Neural progenitor cell (in vitro differentiated cells): ENCODE results near the gene PEAR1. TPM values are rescaled to one million over a fixed set of nuclear protein-coding genes. Genes with fewer than 3 reads are reported as not detected.

Experiments
- DNase-seq: peaks from one replicate; pipeline ENCODE4 v3.0.0-alpha.2; 2016; ENCODE audit warnings: low spot score
- H2AFZ ChIP-seq: fragments of 200-600 bp; sonication (generic); replicated peaks from 2 replicates; pipeline ENCODE4 v1.6.1; 2016; ENCODE audit warnings: antibody characterized with exemption
- H3F3A ChIP-seq: fragments of 200-600 bp; sonication (generic); 2 replicates; pipeline ENCODE4 v1.6.1; 2016; ENCODE audit warnings: antibody characterized with exemption, low read depth
- H3K27ac ChIP-seq: fragments of 200-600 bp; sonication (generic); 2 replicates; pipeline ENCODE4 v1.5.1; 2016; ENCODE audit warnings: mild to moderate bottlenecking
- H3K27me3 ChIP-seq: fragments of 200-600 bp; sonication (generic); 2 replicates; pipeline ENCODE4 v1.6.1; 2016; ENCODE audit warnings: mild to moderate bottlenecking, moderate library complexity
- H3K36me3 ChIP-seq: fragments of 200-600 bp; sonication (generic); 2 replicates; pipeline ENCODE4 v1.5.1; 2016
- H3K4me1 ChIP-seq: fragments of 200-600 bp; sonication (generic); 2 replicates; pipeline ENCODE4 v1.6.1; 2016; ENCODE audit warnings: mixed run types
- H3K4me2 ChIP-seq: fragments of 200-600 bp; sonication (generic); 2 replicates; pipeline ENCODE4 v1.6.1; 2016
- H3K4me3 ChIP-seq: fragments of 200-600 bp; sonication (generic); 2 replicates; pipeline ENCODE4 v1.5.1; 2016
- H3K79me2 ChIP-seq: fragments of 200-600 bp; sonication (generic); 2 replicates; pipeline ENCODE4 v1.6.1; 2016; ENCODE audit warnings: low read depth
- H3K9ac ChIP-seq: fragments of 200-600 bp; sonication (generic); 2 replicates; pipeline ENCODE4 v1.6.1; 2016
- H3K9me3 ChIP-seq: fragments of 200-600 bp; sonication (generic); 2 replicates; pipeline ENCODE4 v1.5.1; 2016; ENCODE audit warnings: low read depth
- H4K20me1 ChIP-seq: fragments of 200-600 bp; sonication (generic); 2 replicates; pipeline ENCODE4 v1.6.1; 2016; ENCODE audit warnings: low read depth
- H3K27ac Mint-ChIP-seq: 3 replicates; pipeline ENCODE4 v1.8.0; 2021; ENCODE audit warnings: mixed read lengths
- H3K27me3 Mint-ChIP-seq: 2 replicates; pipeline ENCODE4 v1.8.0; 2022; ENCODE audit warnings: low read depth, mild to moderate bottlenecking, inconsistent platforms, moderate library complexity, mixed read lengths; ENCODE audit not compliant: insufficient read depth
- H3K36me3 Mint-ChIP-seq: 3 replicates; pipeline ENCODE4 v1.8.0; 2021; ENCODE audit warnings: mixed read lengths
- H3K4me1 Mint-ChIP-seq: 3 replicates; pipeline ENCODE4 v1.8.0; 2021; ENCODE audit warnings: mixed read lengths
- H3K4me3 Mint-ChIP-seq: 3 replicates; pipeline ENCODE4 v1.8.0; 2021; ENCODE audit warnings: mild to moderate bottlenecking, moderate library complexity, mixed read lengths
- H3K9me3 Mint-ChIP-seq: 3 replicates; pipeline ENCODE4 v1.8.0; 2020; ENCODE audit warnings: mixed read lengths
- EZH2 ChIP-seq: fragments of 200-600 bp; sonication (generic); IDR thresholded peaks from 2 replicates; pipeline ENCODE4 v1.6.1; 2017; ENCODE audit warnings: antibody characterized with exemption, mild to moderate bottlenecking, moderate library complexity
- EZH2phosphoT487 ChIP-seq: fragments of 200-600 bp; sonication (generic); IDR thresholded peaks from 2 replicates; pipeline ENCODE4 v1.6.1; 2017; ENCODE audit warnings: antibody characterized with exemption
- total RNA-seq: library from RNA; depleted of rRNA; stranded (reverse); fragments of >200 nt; gene quantifications from 2 replicates; pipeline ENCODE4 v1.2.3, GENCODE V29; 2015; ENCODE audit warnings: low replicate concordance
- TF ChIP-seq, protein P1 (sequence below): fragments of 200-600 bp; sonication (generic); IDR thresholded peaks from 2 replicates; pipeline ENCODE4 v1.5.1; 2017; ENCODE audit warnings: antibody characterized with exemption, mild to moderate bottlenecking

PEAR1 gene
- total RNA-seq, 1 donor from 2014 or later, result not detected

DNA sequence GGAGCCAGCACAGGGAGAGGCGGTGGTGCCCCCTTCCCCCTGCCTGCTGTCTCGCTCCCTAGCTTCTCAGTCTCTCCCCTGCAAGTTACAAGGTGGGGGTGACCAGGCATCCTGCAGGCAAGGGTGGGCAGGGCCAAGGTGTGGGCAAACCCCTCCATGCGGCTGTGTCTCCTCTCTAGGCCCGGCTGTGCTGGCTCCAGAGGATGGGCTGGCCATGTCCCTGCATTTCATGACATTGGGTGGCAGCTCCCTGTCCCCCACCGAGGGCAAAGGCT lies 18.2 kb upstream of the PEAR1 start:
- H3K4me3 Mint-ChIP-seq, result no peak overlapping the region
- Histone ChIP-seq H3K9me3 (no peaks in the 10 kb centered on the region), H3K79me2 (no peaks in the 10 kb centered on the region), H3K27ac (no peak overlapping the region), H3K4me3 (no peak overlapping the region), H4K20me1 (no peaks in the 10 kb centered on the region), H2AFZ (no peak overlapping the region), H3K36me3 (no peaks in the 10 kb centered on the region), H3F3A (no peaks in the 10 kb centered on the region), H3K4me1 (peaks cover 4% of the 10 kb centered on the region), H3K27me3 (peaks cover 59% of the 10 kb centered on the region), H3K9ac (no peak overlapping the region), H3K4me2 (no peak overlapping the region)
- H3K36me3 Mint-ChIP-seq, result no peaks in the 10 kb centered on the region
- TF ChIP-seq, protein P1, sequence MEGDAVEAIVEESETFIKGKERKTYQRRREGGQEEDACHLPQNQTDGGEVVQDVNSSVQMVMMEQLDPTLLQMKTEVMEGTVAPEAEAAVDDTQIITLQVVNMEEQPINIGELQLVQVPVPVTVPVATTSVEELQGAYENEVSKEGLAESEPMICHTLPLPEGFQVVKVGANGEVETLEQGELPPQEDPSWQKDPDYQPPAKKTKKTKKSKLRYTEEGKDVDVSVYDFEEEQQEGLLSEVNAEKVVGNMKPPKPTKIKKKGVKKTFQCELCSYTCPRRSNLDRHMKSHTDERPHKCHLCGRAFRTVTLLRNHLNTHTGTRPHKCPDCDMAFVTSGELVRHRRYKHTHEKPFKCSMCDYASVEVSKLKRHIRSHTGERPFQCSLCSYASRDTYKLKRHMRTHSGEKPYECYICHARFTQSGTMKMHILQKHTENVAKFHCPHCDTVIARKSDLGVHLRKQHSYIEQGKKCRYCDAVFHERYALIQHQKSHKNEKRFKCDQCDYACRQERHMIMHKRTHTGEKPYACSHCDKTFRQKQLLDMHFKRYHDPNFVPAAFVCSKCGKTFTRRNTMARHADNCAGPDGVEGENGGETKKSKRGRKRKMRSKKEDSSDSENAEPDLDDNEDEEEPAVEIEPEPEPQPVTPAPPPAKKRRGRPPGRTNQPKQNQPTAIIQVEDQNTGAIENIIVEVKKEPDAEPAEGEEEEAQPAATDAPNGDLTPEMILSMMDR, result no peak
- TF ChIP-seq EZH2phosphoT487 (no peak), EZH2 (no peak)
- H3K27me3 Mint-ChIP-seq, result peaks cover 16% of the 10 kb centered on the region
- no peak overlapping the region for H3K27ac Mint-ChIP-seq
- peaks cover 8% of the 10 kb centered on the region for H3K4me1 Mint-ChIP-seq
- no peak for DNase-seq
- H3K9me3 Mint-ChIP-seq, result no peaks in the 10 kb centered on the region

DNA sequence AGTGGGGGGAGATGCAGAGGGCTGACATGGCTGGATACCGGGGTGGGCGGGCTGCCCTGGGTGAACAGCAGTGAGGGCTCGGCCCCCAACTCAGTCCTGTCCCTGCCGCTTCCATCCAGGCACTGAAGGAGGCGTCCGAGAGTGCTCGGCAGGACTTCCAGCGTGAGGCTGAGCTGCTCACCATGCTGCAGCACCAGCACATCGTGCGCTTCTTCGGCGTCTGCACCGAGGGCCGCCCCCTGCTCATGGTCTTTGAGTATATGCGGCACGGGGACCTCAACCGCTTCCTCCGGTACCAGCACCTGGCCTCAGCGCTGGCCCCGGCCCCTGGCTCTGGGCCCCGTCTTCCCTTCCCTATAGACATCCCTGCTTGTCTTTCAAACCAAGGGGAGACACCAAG lies 17.2 kb upstream of the PEAR1 start:
- peaks cover 4% of the 10 kb centered on the region for H3K4me1 ChIP-seq
- no peaks in the 10 kb centered on the region for H3K36me3 ChIP-seq
- H3K27ac Mint-ChIP-seq, result no peak overlapping the region
- H3K9me3 ChIP-seq, result no peaks in the 10 kb centered on the region
- H3K27me3 ChIP-seq, result peaks cover 57% of the 10 kb centered on the region
- peak; percentile 79 for DNase-seq
- no peaks in the 10 kb centered on the region for H4K20me1 ChIP-seq
- peak overlapping the region; percentile 67 for H3K4me2 ChIP-seq
- no peak overlapping the region for H3K4me3 Mint-ChIP-seq
- H3K79me2 ChIP-seq, result no peaks in the 10 kb centered on the region
- H3K27ac ChIP-seq, result no peak overlapping the region
- H3K36me3 Mint-ChIP-seq, result no peaks in the 10 kb centered on the region
- peaks cover 24% of the 10 kb centered on the region for H3K27me3 Mint-ChIP-seq
- H3K9ac ChIP-seq, result no peak overlapping the region
- no peak overlapping the region for H3K4me3 ChIP-seq
- TF ChIP-seq EZH2phosphoT487, result no peak
- TF ChIP-seq, protein P1, result peak; percentile 53
- no peak for TF ChIP-seq EZH2
- H2AFZ ChIP-seq, result peak overlapping the region; percentile 98
- peaks cover 8% of the 10 kb centered on the region for H3K4me1 Mint-ChIP-seq
- H3F3A ChIP-seq, result no peaks in the 10 kb centered on the region
- H3K9me3 Mint-ChIP-seq, result no peaks in the 10 kb centered on the region

DNA sequence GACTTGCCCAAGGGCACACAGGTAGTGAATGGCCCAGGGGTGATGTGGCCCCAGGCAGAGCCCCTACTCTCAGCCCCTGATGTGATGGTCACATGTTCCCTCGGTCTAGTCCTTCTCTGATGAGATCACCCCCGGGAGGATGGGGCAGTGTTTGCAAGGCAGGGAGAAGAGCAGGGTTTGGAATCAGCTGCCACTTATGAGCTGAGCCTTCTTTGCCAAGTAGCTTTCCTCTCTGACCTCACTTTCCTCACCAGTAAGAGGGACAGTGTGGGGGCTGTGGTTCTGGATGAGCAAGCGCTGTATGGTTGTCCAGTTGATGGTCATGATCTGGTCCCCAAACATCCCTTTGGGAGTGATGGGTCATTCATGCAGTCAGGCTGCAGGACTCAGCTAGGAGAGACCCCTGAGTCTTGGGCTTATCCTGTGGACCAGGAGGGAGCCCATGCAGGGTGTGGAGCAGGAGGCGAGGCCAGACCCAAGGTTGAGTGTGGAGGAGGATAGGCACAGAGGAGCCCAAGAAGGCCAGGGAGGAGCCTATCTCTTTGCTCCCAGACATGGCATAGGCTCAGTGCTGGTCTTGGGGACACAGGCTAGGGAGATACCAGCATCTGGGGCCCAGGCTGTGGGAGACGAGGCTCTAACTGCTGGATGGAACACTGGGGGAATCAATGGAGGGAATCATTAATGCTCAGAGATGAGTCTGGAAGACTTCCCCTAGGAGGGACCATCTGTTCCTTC lies 15.9 kb upstream of the PEAR1 start:
- peaks cover 4% of the 10 kb centered on the region for H3K4me1 ChIP-seq
- H4K20me1 ChIP-seq, result no peaks in the 10 kb centered on the region
- H3K27ac ChIP-seq, result no peak overlapping the region
- no peak overlapping the region for H3K9ac ChIP-seq
- H3K36me3 ChIP-seq, result no peaks in the 10 kb centered on the region
- H3K79me2 ChIP-seq, result no peaks in the 10 kb centered on the region
- peak overlapping the region; percentile 55 for H3K4me3 Mint-ChIP-seq
- peaks cover 46% of the 10 kb centered on the region for H3K27me3 ChIP-seq
- H3K36me3 Mint-ChIP-seq, result no peaks in the 10 kb centered on the region
- no peak overlapping the region for H2AFZ ChIP-seq
- no peaks in the 10 kb centered on the region for H3K9me3 Mint-ChIP-seq
- no peak for TF ChIP-seq EZH2phosphoT487
- TF ChIP-seq EZH2, result no peak
- TF ChIP-seq, protein P1, result no peak
- peaks cover 26% of the 10 kb centered on the region for H3K27me3 Mint-ChIP-seq
- no peaks in the 10 kb centered on the region for H3F3A ChIP-seq
- H3K4me3 ChIP-seq, result no peak overlapping the region
- H3K4me2 ChIP-seq, result no peak overlapping the region
- no peaks in the 10 kb centered on the region for H3K9me3 ChIP-seq
- H3K27ac Mint-ChIP-seq, result no peak overlapping the region
- no peak for DNase-seq
- H3K4me1 Mint-ChIP-seq, result peaks cover 8% of the 10 kb centered on the region
